ENCODE measurements around the gene PRDM2. TPM values are rescaled to one million over a fixed set of nuclear protein-coding genes. Genes with fewer than 3 reads are reported as not detected.

Gene PRDM2
- total and polyA plus RNA-seq, 2 donors (not counting 1 experiment from before 2014, with no cell fraction given), result 9.1 to 11.6 TPM

DNA sequence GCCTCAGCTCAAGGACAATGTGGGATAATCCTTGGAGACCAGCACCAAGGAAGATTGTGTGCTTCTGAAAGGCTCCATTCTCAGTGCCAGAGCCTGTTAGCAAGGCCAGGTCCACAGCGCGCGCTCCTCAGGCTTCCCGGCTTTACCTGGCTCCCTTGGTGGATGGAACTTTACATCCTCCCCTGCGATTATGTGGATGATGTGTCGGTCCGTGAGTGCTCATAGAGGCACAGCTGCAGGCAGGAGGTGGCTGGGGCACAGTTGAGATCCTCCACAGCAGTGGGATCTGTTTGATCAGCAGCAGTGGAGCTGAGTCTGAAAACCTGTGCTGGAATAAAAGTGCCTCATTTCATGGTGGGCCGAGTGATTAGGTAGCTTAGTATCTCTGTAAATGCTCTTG, 62.7 kb downstream of the PRDM2 start:
- no peak overlapping the region for H3K9ac ChIP-seq (ENCODE audit: insufficient read depth, low read length)
- H3K36me3 ChIP-seq (ENCODE audit: control insufficient read depth, insufficient read depth, low read length), result no peaks in the 10 kb centered on the region

DNA sequence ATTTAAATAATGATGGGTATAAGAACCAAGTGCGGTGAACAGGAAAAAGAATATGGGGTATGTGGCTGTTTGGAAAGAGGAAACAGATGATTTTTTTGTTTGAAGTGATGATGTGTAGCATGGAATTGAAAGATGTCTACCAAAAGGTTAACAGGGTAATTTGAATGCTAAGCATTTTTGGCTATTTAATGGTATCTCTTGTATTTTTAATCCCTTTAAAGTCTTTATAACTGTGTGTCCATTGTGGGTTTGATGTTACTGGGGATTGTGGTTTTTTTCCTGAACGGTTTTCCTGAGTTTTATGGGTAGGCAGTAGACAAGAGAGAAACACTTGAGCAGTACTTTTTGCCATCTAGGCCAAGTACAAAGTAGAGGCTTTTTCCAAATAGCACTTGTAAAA, 63.2 kb downstream of the PRDM2 start:
- Histone ChIP-seq H3K9ac (ENCODE audit: insufficient read depth, low read length) (no peak overlapping the region), H2AFZ (ENCODE audit: low read length) (no peak overlapping the region), H3K27me3 (ENCODE audit: control insufficient read depth, insufficient read depth, low read length) (no peaks in the 10 kb centered on the region), H3K36me3 (ENCODE audit: control insufficient read depth, insufficient read depth, low read length) (no peaks in the 10 kb centered on the region), H3K9me3 (ENCODE audit: control insufficient read depth, insufficient read depth, low read depth, low read length) (no peaks in the 10 kb centered on the region), H3K27ac (ENCODE audit: insufficient read depth, low read length) (no peak overlapping the region), H3K4me2 (ENCODE audit: extremely low read depth, insufficient read depth, low read length) (no peak overlapping the region), H4K20me1 (ENCODE audit: control insufficient read depth, extremely low read depth, insufficient read depth, low read length) (no peaks in the 10 kb centered on the region), H3K79me2 (ENCODE audit: control insufficient read depth, insufficient read depth, low read length) (peaks cover 89% of the 10 kb centered on the region), H3K4me1 (ENCODE audit: control insufficient read depth, extremely low read depth, insufficient read depth, low read length) (peaks cover 12% of the 10 kb centered on the region), H3K4me3 (replicated peaks in 1 of 4; ENCODE audit: control extremely low read depth in 1 of 4, insufficient read depth in 1 of 4, low read depth in 3 of 4, low read length in 4 of 4) (no peak overlapping the region)
- no peak for TF ChIP-seq EZH2 (IDR thresholded peaks at IDR 0.05; ENCODE audit: low read length, missing control alignments)
- TF ChIP-seq, protein P1, sequence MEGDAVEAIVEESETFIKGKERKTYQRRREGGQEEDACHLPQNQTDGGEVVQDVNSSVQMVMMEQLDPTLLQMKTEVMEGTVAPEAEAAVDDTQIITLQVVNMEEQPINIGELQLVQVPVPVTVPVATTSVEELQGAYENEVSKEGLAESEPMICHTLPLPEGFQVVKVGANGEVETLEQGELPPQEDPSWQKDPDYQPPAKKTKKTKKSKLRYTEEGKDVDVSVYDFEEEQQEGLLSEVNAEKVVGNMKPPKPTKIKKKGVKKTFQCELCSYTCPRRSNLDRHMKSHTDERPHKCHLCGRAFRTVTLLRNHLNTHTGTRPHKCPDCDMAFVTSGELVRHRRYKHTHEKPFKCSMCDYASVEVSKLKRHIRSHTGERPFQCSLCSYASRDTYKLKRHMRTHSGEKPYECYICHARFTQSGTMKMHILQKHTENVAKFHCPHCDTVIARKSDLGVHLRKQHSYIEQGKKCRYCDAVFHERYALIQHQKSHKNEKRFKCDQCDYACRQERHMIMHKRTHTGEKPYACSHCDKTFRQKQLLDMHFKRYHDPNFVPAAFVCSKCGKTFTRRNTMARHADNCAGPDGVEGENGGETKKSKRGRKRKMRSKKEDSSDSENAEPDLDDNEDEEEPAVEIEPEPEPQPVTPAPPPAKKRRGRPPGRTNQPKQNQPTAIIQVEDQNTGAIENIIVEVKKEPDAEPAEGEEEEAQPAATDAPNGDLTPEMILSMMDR (conservative IDR thresholded peaks at IDR 0.05 in 1 of 2, IDR thresholded peaks at IDR 0.05 in 1 of 2; ENCODE audit: low read depth in 1 of 2, low read length in 2 of 2), result no peak
- DNase-seq (ENCODE audit: low read depth in 2 of 2), result no peak

More for the DNA sequence above, 62.7 kb downstream of the PRDM2 start:
- no peak overlapping the region for H3K4me3 ChIP-seq (replicated peaks in 1 of 4; ENCODE audit: control extremely low read depth in 1 of 4, insufficient read depth in 1 of 4, low read depth in 3 of 4, low read length in 4 of 4)
- H3K79me2 ChIP-seq (ENCODE audit: control insufficient read depth, insufficient read depth, low read length), result peaks cover 90% of the 10 kb centered on the region
- no peaks in the 10 kb centered on the region for H3K27me3 ChIP-seq (ENCODE audit: control insufficient read depth, insufficient read depth, low read length)
- TF ChIP-seq EZH2 (IDR thresholded peaks at IDR 0.05; ENCODE audit: low read length, missing control alignments), result no peak
- TF ChIP-seq, protein P1 (conservative IDR thresholded peaks at IDR 0.05 in 1 of 2, IDR thresholded peaks at IDR 0.05 in 1 of 2; ENCODE audit: low read depth in 1 of 2, low read length in 2 of 2), result no peak
- no peak overlapping the region for H3K4me2 ChIP-seq (ENCODE audit: extremely low read depth, insufficient read depth, low read length)
- DNase-seq (ENCODE audit: low read depth in 2 of 2), result no peak
- no peak overlapping the region for H2AFZ ChIP-seq (ENCODE audit: low read length)
- H4K20me1 ChIP-seq (ENCODE audit: control insufficient read depth, extremely low read depth, insufficient read depth, low read length), result no peaks in the 10 kb centered on the region
- H3K9me3 ChIP-seq (ENCODE audit: control insufficient read depth, insufficient read depth, low read depth, low read length), result no peaks in the 10 kb centered on the region
- H3K4me1 ChIP-seq (ENCODE audit: control insufficient read depth, extremely low read depth, insufficient read depth, low read length), result peaks cover 10% of the 10 kb centered on the region
- H3K27ac ChIP-seq (ENCODE audit: insufficient read depth, low read length), result no peak overlapping the region

DNA sequence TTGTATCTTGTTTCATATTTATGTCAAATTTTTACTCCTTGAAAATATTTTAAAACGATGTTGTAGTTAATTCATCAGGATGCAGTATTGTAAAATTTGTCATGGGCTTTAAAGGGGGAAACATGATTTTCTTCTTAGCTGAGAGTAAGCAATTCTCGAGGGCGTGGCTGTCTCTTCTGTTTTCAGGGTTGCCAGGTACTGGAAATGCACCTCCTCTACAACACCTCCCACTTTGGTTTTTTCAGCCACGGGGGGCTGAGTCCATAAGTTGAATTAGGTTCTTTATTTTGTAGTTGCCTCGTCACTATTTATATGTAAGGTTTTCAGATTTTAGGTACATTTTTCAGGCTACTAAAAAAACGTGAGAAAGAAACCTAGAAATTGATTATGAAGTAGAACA, 64.0 kb downstream of the PRDM2 start:
- Histone ChIP-seq H3K4me3 (replicated peaks in 1 of 4; ENCODE audit: control extremely low read depth in 1 of 4, insufficient read depth in 1 of 4, low read depth in 3 of 4, low read length in 4 of 4) (no peak overlapping the region), H3K27me3 (ENCODE audit: control insufficient read depth, insufficient read depth, low read length) (no peaks in the 10 kb centered on the region), H3K9me3 (ENCODE audit: control insufficient read depth, insufficient read depth, low read depth, low read length) (no peaks in the 10 kb centered on the region), H2AFZ (ENCODE audit: low read length) (no peak overlapping the region), H3K79me2 (ENCODE audit: control insufficient read depth, insufficient read depth, low read length) (peaks cover 88% of the 10 kb centered on the region), H3K4me1 (ENCODE audit: control insufficient read depth, extremely low read depth, insufficient read depth, low read length) (peaks cover 12% of the 10 kb centered on the region), H3K36me3 (ENCODE audit: control insufficient read depth, insufficient read depth, low read length) (no peaks in the 10 kb centered on the region), H3K27ac (ENCODE audit: insufficient read depth, low read length) (no peak overlapping the region), H3K9ac (ENCODE audit: insufficient read depth, low read length) (no peak overlapping the region), H4K20me1 (ENCODE audit: control insufficient read depth, extremely low read depth, insufficient read depth, low read length) (no peaks in the 10 kb centered on the region), H3K4me2 (ENCODE audit: extremely low read depth, insufficient read depth, low read length) (no peak overlapping the region)
- DNase-seq (ENCODE audit: low read depth in 2 of 2), result no peak
- TF ChIP-seq, protein P1 (conservative IDR thresholded peaks at IDR 0.05 in 1 of 2, IDR thresholded peaks at IDR 0.05 in 1 of 2; ENCODE audit: low read depth in 1 of 2, low read length in 2 of 2), result no peak
- no peak for TF ChIP-seq EZH2 (IDR thresholded peaks at IDR 0.05; ENCODE audit: low read length, missing control alignments)
